HepG2 (cell line): ENCODE data around the gene STAG3. TPM values are rescaled to one million over a fixed set of nuclear protein-coding genes. Genes with fewer than 3 reads are reported as not detected.

Experiments
- ATAC-seq: fragments of 200-7000 bp; cut with Tn5 transposase; 3 replicates; pipeline ENCODE4 v1.9.1; 2020; ENCODE audit warnings: mild to moderate bottlenecking, moderate library complexity
- BruUV-seq: library from RNA; stranded (reverse); fragments of 400-500 nt; replicated peaks from 2 replicates; lab custom pipeline; 2021; lab: Mats Ljungman, UMichigan
- CTCF ChIA-PET: fragments of 300-600 bp; formaldehyde crosslinking; extraction: SDS; loops from one replicate; lab custom pipeline; 2021; ENCODE audit warnings: low total read pairs, inconsistent platforms, low intra/inter-chr PET ratio; lab: Yijun Ruan, JAX
- POLR2A ChIA-PET: fragments of 350-600 bp; sonication (Branson Sonifier 250); formaldehyde crosslinking; loops from one replicate; lab custom pipeline; 2020; ENCODE audit warnings: antibody characterized with exemption, inconsistent platforms; lab: Yijun Ruan, JAX
- DNase-seq: peaks from one replicate; pipeline ENCODE4 v3.0.0-alpha.2; 2015; ENCODE audit warnings: low spot score
- FAIRE-seq: peaks from 3 replicates; lab custom pipeline; 2011; peaks lifted over from hg19 to GRCh38; lab: Jason Lieb, UNC
- H2AFZ ChIP-seq: one replicate; pipeline ENCODE4 v1.6.1; 2011; ENCODE audit warnings: low read length, inconsistent platforms
- H3K27ac ChIP-seq: fragments of 300-600 bp; 3 replicates; pipeline ENCODE4 v1.8.0; 2011; ENCODE audit warnings: mixed run types, mild to moderate bottlenecking, mixed read lengths, low read length, inconsistent platforms; ENCODE audit not compliant: insufficient read depth; ENCODE audit errors: extremely low read length
- H3K27me3 ChIP-seq, 2 experiments: fragments of 200-600 bp in 1 of 2; 2 replicates in 1 of 2; 3 replicates in 1 of 2; pipeline versions ENCODE4 v1.6.0 to v1.8.0; 2011; ENCODE audit warnings: low read length in 2 of 2, mild to moderate bottlenecking in 2 of 2, moderate library complexity in 2 of 2, inconsistent platforms in 1 of 2; ENCODE audit not compliant: insufficient read depth in 2 of 2, control insufficient read depth in 1 of 2
- H3K36me3 ChIP-seq, 2 experiments: fragments of 200-600 bp in 1 of 2; replicated peaks in 1 of 2; 2 replicates in 1 of 2; 3 replicates in 1 of 2; pipeline versions ENCODE4 v1.5.1 to v1.8.0; 2011; ENCODE audit warnings: low read length in 2 of 2, inconsistent platforms in 1 of 2; ENCODE audit not compliant: insufficient read depth in 2 of 2, control insufficient read depth in 1 of 2
- H3K4me1 ChIP-seq: 2 replicates; pipeline ENCODE4 v1.5.1; 2012; ENCODE audit warnings: low read length, inconsistent platforms; ENCODE audit not compliant: insufficient read depth
- H3K4me2 ChIP-seq: 2 replicates; pipeline ENCODE4 v1.6.0; 2011; ENCODE audit warnings: low read depth, low read length, inconsistent platforms
- H3K4me3 ChIP-seq, 3 experiments: fragments of 200-600 bp in 1 of 3; sonication (generic), shearing (Covaris generic) in 1 of 3; replicated peaks in 1 of 3; 2 replicates each; pipeline ENCODE4 v1.5.1; 2011 to 2016; ENCODE audit warnings: low read length in 3 of 3, inconsistent platforms in 2 of 3, low read depth in 2 of 3, mild to moderate bottlenecking in 2 of 3, control low read depth in 1 of 3, mixed read lengths in 1 of 3; ENCODE audit not compliant: insufficient read depth in 1 of 3
- H3K79me2 ChIP-seq: one replicate; pipeline ENCODE4 v1.6.1; 2011; ENCODE audit warnings: low read length, inconsistent platforms; ENCODE audit not compliant: insufficient read depth
- H3K9ac ChIP-seq: 2 replicates; pipeline ENCODE4 v1.6.0; 2011; ENCODE audit warnings: mild to moderate bottlenecking, low read depth, low read length, inconsistent platforms; ENCODE audit not compliant: insufficient read depth
- H3K9me3 ChIP-seq: 2 replicates; pipeline ENCODE4 v1.5.1; 2012; ENCODE audit warnings: mild to moderate bottlenecking, low read length
- H4K20me1 ChIP-seq: 2 replicates; pipeline ENCODE4 v1.6.0; 2011; ENCODE audit warnings: inconsistent platforms, mild to moderate bottlenecking, low read length, moderate library complexity; ENCODE audit not compliant: insufficient read depth
- EEA1 ChIP-seq: sonication (generic); formaldehyde crosslinking; IDR thresholded peaks from 2 replicates; pipeline ENCODE4 v1.5.1; 2020; ENCODE audit warnings: mild to moderate bottlenecking, missing genetic modification reagents, borderline replicate concordance
- GTF3A ChIP-seq: sonication (generic); formaldehyde crosslinking; conservative IDR thresholded peaks from 2 replicates; pipeline ENCODE4 v1.4.0; 2020; ENCODE audit warnings: mild to moderate bottlenecking, missing genetic modification reagents
- KDM2A ChIP-seq: sonication (generic); formaldehyde crosslinking; IDR thresholded peaks from 2 replicates; pipeline ENCODE4 v1.4.0; 2020; ENCODE audit warnings: low read depth, missing genetic modification reagents, borderline replicate concordance
- MAFG ChIP-seq: sonication (generic); formaldehyde crosslinking; IDR thresholded peaks from 2 replicates; pipeline ENCODE4 v1.5.1; 2020; ENCODE audit warnings: mild to moderate bottlenecking, missing genetic modification reagents
- MED8 ChIP-seq: sonication (generic); formaldehyde crosslinking; IDR thresholded peaks from 2 replicates; pipeline ENCODE4 v1.8.1; 2023; ENCODE audit warnings: mild to moderate bottlenecking, missing genetic modification reagents; ENCODE audit not compliant: insufficient replicate concordance
- NONO ChIP-seq, 2 experiments: fragments of 450-650 bp in 1 of 2; sonication (generic) in 1 of 2; formaldehyde crosslinking in 1 of 2; IDR thresholded peaks in 1 of 2; conservative IDR thresholded peaks in 1 of 2; 2 replicates each; pipeline versions ENCODE4 v1.6.1 to v1.8.0; 2017 to 2022; ENCODE audit warnings: mild to moderate bottlenecking in 1 of 2, missing genetic modification reagents in 1 of 2, moderate library complexity in 1 of 2
- WIZ ChIP-seq: sonication (generic); formaldehyde crosslinking; IDR thresholded peaks from 2 replicates; pipeline ENCODE4 v1.5.1; 2020; ENCODE audit warnings: mild to moderate bottlenecking, missing genetic modification reagents
- ZNF329 ChIP-seq: sonication (generic); formaldehyde crosslinking; IDR thresholded peaks from 2 replicates; pipeline ENCODE4 v1.9.0; 2021; ENCODE audit warnings: low read depth, mild to moderate bottlenecking, missing genetic modification reagents
- ZNF501 ChIP-seq: sonication (generic); formaldehyde crosslinking; IDR thresholded peaks from 2 replicates; pipeline ENCODE4 v1.5.1; 2020; ENCODE audit warnings: mild to moderate bottlenecking, moderate library complexity, missing genetic modification reagents
- ZNF746 ChIP-seq: sonication (generic); formaldehyde crosslinking; IDR thresholded peaks from 2 replicates; pipeline ENCODE4 v1.8.0; 2022; ENCODE audit warnings: mild to moderate bottlenecking, missing genetic modification reagents
- ZNF83 ChIP-seq: sonication (generic); formaldehyde crosslinking; IDR thresholded peaks from 2 replicates; pipeline ENCODE4 v1.4.0; 2020; ENCODE audit warnings: missing genetic modification reagents, mild to moderate bottlenecking, borderline replicate concordance
- ZNF891 ChIP-seq: sonication (generic); formaldehyde crosslinking; IDR thresholded peaks from 2 replicates; pipeline ENCODE4 v1.5.0; 2020; ENCODE audit warnings: mild to moderate bottlenecking, missing genetic modification reagents
- WGBS: methylation state at CpG from one replicate; pipeline ENCODE4 v1.1.6; 2017; ENCODE audit warnings: low lambda C conversion rate; 5-methylcytosine and 5-hydroxymethylcytosine counted together
- in situ Hi-C: cut with HindIII; loops from 2 replicates; pipeline ENCODE4 v1.10.0; 2017; ENCODE audit warnings: low pct_unique_long_range_greater_than_20kb; ENCODE audit not compliant: extremely low pct_ligation_motif_present
- intact Hi-C: fragments of 100-400 bp; cut with micrococcal nuclease; formaldehyde crosslinking; loops from one replicate; pipeline ENCODE4 v1.10.0; 2022; ENCODE audit not compliant: unreplicated experiment
- polyA plus RNA-seq, 8 experiments: library from polyadenylated mRNA; depleted of rRNA in 3 of 8; stranded (reverse) in 7 of 8; unstranded in 1 of 8; fragments of >200 nt; fragmentation: Illumina TruSeq in 4 of 8; extraction: Trizol in 4 of 8; gene quantifications; 2 replicates each; pipeline versions ENCODE4 v1.2.1 to v1.2.3, GENCODE V29; 2011 to 2016; ENCODE audit warnings: low read depth in 4 of 8, missing spikeins in 1 of 8, mixed read lengths in 1 of 8; ENCODE audit not compliant: insufficient read depth in 1 of 8
- total RNA-seq, 5 experiments: library from RNA; depleted of rRNA; stranded (reverse); fragments of >200 nt; fragmentation: Illumina TruSeq; extraction: Trizol; gene quantifications; 2 replicates each; pipeline ENCODE4 v1.2.3, GENCODE V29; 2016; ENCODE audit warnings: low read depth in 1 of 5
- TF ChIP-seq, protein P1 (sequence below): sonication (generic); formaldehyde crosslinking; IDR thresholded peaks from 2 replicates; pipeline ENCODE4 v1.5.1; 2020; ENCODE audit warnings: missing genetic modification reagents, mild to moderate bottlenecking, borderline replicate concordance
- TF ChIP-seq, protein P2 (sequence below): sonication (generic); formaldehyde crosslinking; IDR thresholded peaks from 2 replicates; pipeline ENCODE4 v1.5.0; 2020; ENCODE audit warnings: mild to moderate bottlenecking, missing genetic modification reagents
- TF ChIP-seq, protein P3 (sequence below): sonication (generic); formaldehyde crosslinking; IDR thresholded peaks from 2 replicates; pipeline ENCODE4 v1.9.0; 2022; ENCODE audit warnings: missing genetic modification reagents, mild to moderate bottlenecking, borderline replicate concordance
- TF ChIP-seq, protein P4 (sequence below): sonication (generic); formaldehyde crosslinking; conservative IDR thresholded peaks from 2 replicates; pipeline ENCODE4 v1.4.0; 2020; ENCODE audit warnings: missing genetic modification reagents

STAG3 gene
- total and polyA plus RNA-seq, 2 of the 13 experiments (the other 11 are each of a cell fraction or from before 2014, with no cell fraction given): 0.09 to 0.33 TPM

DNA sequence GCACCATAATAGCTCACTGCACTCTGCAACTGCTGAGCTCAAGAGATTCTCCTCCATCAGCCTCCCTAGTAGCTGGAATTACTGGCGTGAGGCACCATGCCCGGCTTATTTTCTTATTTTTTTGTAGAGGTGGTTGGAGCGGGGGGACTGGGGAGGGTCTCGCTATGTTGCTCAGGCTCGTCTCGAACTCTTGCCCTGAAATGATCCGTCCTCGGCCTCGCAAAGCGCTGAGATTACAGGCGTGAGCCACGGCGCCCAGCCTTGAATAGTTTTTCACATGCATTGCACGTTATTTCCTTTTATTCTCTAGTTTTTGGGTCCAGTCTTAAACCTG lies 29.5 kb upstream of the STAG3 start:
- Histone ChIP-seq H4K20me1 (no peaks in the 10 kb centered on the region), H3K9me3 (no peaks in the 10 kb centered on the region), H3K36me3 (no peaks in the 10 kb centered on the region), H3K27ac (peak overlapping the region; percentile 37), H3K4me2 (peak overlapping the region; percentile 81), H3K9ac (peak overlapping the region; percentile 62), H2AFZ (peak overlapping the region; percentile 66), H3K27me3 (no peaks in the 10 kb centered on the region), H3K4me1 (peaks cover 41% of the 10 kb centered on the region), H3K4me3 (peak overlapping the region; percentile 41 to 69 (median 52)), H3K79me2 (peaks cover 15% of the 10 kb centered on the region)
- intact Hi-C loops: no loop called here
- CTCF ChIA-PET: no interaction called here
- ATAC-seq: no peak
- DNase-seq: no peak
- 3% methylated on average over 14 of the region's 14 CpGs for WGBS
- no peak for FAIRE-seq
- in situ Hi-C loops: no loop called here
- POLR2A ChIA-PET: interaction anchor here (0.9 to 2.3 kb wide), 15 partner anchors 8 to 281 kb away, joined by 3 to 25 read pairs (median 8); partner anchors contain the start of genes AP4M1, COPS6, GAL3ST4 and GPC2
- no TSS peak for BruUV-seq
- TF ChIP-seq WIZ (CRISPR knock-in tag) (0 out of 2 replicates have a peak, but pooled peaks have one; percentile 45), ZNF83 (no peak), ZNF501 (CRISPR knock-in tag) (0 out of 2 replicates have a peak, but pooled peaks have one; percentile 30), EEA1 (CRISPR knock-in tag) (0 out of 2 replicates have a peak, but pooled peaks have one; percentile 48), MAFG (CRISPR knock-in tag) (no peak), ZNF746 (CRISPR knock-in tag) (0 out of 2 replicates have a peak, but pooled peaks have one; percentile 17), KDM2A (CRISPR knock-in tag) (no peak), ZNF891 (CRISPR knock-in tag) (0 out of 2 replicates have a peak, but pooled peaks have one; percentile 26), NONO (IDR thresholded peaks at IDR 0.05) (no peak), NONO (CRISPR knock-in tag; conservative IDR thresholded peaks at IDR 0.05) (peak; percentile 6; the same call in 1 of the 2 replicates), ZNF329 (CRISPR knock-in tag) (0 out of 2 replicates have a peak, but pooled peaks have one; percentile 28), MED8 (CRISPR knock-in tag) (no peak), GTF3A (no peak)
- TF ChIP-seq, protein P1, sequence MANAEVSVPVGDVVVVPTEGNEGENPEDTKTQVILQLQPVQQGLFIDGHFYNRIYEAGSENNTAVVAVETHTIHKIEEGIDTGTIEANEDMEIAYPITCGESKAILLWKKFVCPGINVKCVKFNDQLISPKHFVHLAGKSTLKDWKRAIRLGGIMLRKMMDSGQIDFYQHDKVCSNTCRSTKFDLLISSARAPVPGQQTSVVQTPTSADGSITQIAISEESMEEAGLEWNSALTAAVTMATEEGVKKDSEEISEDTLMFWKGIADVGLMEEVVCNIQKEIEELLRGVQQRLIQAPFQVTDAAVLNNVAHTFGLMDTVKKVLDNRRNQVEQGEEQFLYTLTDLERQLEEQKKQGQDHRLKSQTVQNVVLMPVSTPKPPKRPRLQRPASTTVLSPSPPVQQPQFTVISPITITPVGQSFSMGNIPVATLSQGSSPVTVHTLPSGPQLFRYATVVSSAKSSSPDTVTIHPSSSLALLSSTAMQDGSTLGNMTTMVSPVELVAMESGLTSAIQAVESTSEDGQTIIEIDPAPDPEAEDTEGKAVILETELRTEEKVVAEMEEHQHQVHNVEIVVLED (CRISPR knock-in tag): no peak
- TF ChIP-seq, protein P2, sequence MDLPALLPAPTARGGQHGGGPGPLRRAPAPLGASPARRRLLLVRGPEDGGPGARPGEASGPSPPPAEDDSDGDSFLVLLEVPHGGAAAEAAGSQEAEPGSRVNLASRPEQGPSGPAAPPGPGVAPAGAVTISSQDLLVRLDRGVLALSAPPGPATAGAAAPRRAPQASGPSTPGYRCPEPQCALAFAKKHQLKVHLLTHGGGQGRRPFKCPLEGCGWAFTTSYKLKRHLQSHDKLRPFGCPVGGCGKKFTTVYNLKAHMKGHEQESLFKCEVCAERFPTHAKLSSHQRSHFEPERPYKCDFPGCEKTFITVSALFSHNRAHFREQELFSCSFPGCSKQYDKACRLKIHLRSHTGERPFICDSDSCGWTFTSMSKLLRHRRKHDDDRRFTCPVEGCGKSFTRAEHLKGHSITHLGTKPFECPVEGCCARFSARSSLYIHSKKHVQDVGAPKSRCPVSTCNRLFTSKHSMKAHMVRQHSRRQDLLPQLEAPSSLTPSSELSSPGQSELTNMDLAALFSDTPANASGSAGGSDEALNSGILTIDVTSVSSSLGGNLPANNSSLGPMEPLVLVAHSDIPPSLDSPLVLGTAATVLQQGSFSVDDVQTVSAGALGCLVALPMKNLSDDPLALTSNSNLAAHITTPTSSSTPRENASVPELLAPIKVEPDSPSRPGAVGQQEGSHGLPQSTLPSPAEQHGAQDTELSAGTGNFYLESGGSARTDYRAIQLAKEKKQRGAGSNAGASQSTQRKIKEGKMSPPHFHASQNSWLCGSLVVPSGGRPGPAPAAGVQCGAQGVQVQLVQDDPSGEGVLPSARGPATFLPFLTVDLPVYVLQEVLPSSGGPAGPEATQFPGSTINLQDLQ: no peak
- TF ChIP-seq, protein P3, sequence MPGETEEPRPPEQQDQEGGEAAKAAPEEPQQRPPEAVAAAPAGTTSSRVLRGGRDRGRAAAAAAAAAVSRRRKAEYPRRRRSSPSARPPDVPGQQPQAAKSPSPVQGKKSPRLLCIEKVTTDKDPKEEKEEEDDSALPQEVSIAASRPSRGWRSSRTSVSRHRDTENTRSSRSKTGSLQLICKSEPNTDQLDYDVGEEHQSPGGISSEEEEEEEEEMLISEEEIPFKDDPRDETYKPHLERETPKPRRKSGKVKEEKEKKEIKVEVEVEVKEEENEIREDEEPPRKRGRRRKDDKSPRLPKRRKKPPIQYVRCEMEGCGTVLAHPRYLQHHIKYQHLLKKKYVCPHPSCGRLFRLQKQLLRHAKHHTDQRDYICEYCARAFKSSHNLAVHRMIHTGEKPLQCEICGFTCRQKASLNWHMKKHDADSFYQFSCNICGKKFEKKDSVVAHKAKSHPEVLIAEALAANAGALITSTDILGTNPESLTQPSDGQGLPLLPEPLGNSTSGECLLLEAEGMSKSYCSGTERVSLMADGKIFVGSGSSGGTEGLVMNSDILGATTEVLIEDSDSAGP (CRISPR knock-in tag): 0 out of 2 replicates have a peak, but pooled peaks have one; percentile 4
- TF ChIP-seq, protein P4, sequence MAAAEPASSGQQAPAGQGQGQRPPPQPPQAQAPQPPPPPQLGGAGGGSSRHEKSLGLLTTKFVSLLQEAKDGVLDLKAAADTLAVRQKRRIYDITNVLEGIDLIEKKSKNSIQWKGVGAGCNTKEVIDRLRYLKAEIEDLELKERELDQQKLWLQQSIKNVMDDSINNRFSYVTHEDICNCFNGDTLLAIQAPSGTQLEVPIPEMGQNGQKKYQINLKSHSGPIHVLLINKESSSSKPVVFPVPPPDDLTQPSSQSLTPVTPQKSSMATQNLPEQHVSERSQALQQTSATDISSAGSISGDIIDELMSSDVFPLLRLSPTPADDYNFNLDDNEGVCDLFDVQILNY (CRISPR knock-in tag): 0 out of 2 replicates have a peak, but pooled peaks have one; percentile 26
